ENCODE measurements around the gene HS6ST1.

DNA sequence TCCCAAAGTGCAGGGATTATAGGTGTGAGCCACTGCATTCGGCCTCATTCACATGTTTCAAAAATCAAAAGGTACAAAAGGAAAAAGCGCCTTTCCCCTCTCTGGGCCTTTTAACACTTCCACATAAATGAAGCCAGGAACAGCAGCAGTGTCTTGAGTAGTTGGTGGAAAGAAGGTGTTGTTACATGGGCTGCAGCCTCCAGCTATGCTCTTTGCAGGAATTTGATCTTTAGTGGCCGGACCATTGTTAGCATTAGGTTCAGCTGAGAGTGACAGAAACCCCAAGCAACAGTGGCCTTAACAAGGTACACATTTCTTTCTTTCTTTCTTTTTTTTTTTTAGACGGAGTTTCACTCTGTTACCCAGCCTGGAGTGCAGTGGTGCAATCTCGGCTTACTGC lies 59.1 kb downstream of the HS6ST1 start:
- no peak for TF ChIP-seq POLR2A (IDR thresholded peaks at IDR 0.05)
- TF ChIP-seq, protein P1, sequence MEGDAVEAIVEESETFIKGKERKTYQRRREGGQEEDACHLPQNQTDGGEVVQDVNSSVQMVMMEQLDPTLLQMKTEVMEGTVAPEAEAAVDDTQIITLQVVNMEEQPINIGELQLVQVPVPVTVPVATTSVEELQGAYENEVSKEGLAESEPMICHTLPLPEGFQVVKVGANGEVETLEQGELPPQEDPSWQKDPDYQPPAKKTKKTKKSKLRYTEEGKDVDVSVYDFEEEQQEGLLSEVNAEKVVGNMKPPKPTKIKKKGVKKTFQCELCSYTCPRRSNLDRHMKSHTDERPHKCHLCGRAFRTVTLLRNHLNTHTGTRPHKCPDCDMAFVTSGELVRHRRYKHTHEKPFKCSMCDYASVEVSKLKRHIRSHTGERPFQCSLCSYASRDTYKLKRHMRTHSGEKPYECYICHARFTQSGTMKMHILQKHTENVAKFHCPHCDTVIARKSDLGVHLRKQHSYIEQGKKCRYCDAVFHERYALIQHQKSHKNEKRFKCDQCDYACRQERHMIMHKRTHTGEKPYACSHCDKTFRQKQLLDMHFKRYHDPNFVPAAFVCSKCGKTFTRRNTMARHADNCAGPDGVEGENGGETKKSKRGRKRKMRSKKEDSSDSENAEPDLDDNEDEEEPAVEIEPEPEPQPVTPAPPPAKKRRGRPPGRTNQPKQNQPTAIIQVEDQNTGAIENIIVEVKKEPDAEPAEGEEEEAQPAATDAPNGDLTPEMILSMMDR (IDR thresholded peaks at IDR 0.05): no peak
- TF ChIP-seq POLR2AphosphoS5 (IDR thresholded peaks at IDR 0.05): no peak
